ENCODE data around the gene TMEM176A. TPM values are rescaled to one million over a fixed set of nuclear protein-coding genes. Genes with fewer than 3 reads are reported as not detected.

TMEM176A gene
- total and polyA plus RNA-seq, 2 of the 8 experiments (the other 6 are each of a cell fraction or from before 2014, with no cell fraction given), result 1.3 to 1.5 TPM

DNA sequence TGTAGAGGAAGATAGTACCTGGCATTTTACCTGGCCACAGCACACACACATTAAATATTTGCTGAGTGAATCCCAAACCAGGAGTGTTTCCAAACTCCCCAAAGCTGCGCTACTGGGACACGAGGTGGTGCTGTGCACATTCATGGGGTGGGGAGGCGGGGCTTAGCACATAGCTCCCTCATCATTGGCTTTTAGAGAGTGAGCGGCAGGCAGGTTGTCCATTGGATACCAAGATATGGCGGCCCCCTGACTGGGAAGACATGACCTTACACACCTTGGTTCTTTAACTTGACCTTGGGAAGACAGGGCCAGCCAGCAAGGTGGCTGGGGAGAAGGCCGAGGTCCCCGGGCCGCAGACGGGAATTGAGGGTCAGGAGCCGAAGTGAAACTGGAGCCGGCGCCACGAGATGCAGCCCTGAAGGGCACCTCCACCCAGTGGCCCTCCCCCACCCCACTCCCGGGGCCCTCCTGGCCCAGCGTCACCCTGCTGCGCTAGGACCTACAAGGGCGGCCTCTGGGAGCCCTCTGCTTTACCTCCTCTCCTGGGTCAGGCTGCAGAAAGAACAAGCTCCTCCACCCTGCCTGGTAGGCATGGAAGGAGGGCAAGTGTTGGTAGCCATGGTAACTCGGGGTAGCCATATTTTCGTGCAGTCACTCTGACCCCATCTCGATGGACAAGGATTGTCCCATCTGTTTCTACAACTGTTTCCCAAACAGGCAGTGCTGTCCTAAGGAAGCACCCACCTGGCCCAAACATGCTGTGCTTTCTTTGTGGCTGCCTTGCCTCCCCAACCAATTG lies 24.0 kb downstream of the TMEM176A start:
- Histone ChIP-seq H2BK20ac (ENCODE audit: low read length) (no peak overlapping the region), H3K14ac (ENCODE audit: insufficient read length) (no peak overlapping the region), H2BK12ac (ENCODE audit: low read depth, low read length) (no peak overlapping the region), H3K79me1 (ENCODE audit: low read depth, low read length) (no peaks in the 10 kb centered on the region; the same call in 1 of the 2 replicates), H3K23ac (ENCODE audit: insufficient read length) (no peak overlapping the region), H3K9ac (replicated peaks in 1 of 4; ENCODE audit: extremely low read depth in 1 of 4, low read depth in 3 of 4, low read length in 3 of 4) (no peak overlapping the region), H2BK5ac (ENCODE audit: low read depth, low read length) (no peak overlapping the region), H2AK5ac (ENCODE audit: low read depth, low read length) (no peak overlapping the region), H3K36me3 (ENCODE audit: control insufficient read depth in 2 of 4, insufficient read depth in 4 of 4, low read length in 3 of 4) (no peaks in the 10 kb centered on the region), H3K56ac (replicated peaks; ENCODE audit: insufficient read length, low read depth, low read length) (no peak overlapping the region), H3K4me3 (ENCODE audit: extremely low read depth in 1 of 4, insufficient read depth in 2 of 4, low read depth in 3 of 4, low read length in 4 of 4) (no peak overlapping the region), H2BK120ac (replicated peaks; ENCODE audit: low read depth, low read length) (no peak overlapping the region), H3K4me1 (replicated peaks in 1 of 4; ENCODE audit: control insufficient read depth in 3 of 4, insufficient read depth in 4 of 4, low read length in 3 of 4) (peaks cover 0 to 7% (median 0%) of the 10 kb centered on the region in 4 experiments; a peak in 3 of 7 replicates), H4K20me1 (replicated peaks in 1 of 2; ENCODE audit: control insufficient read depth in 1 of 2, insufficient read depth in 2 of 2, low read length in 2 of 2) (no peaks in the 10 kb centered on the region), H3K27me3 (replicated peaks in 1 of 4; ENCODE audit: control insufficient read depth in 3 of 4, extremely low read depth in 1 of 4, insufficient read depth in 3 of 4, low read length in 3 of 4) (no peaks in the 10 kb centered on the region; a peak in 2 of 7 replicates), H4K5ac (ENCODE audit: insufficient read length, low read depth, low read length) (no peak overlapping the region), H2BK15ac (ENCODE audit: low read length) (no peak overlapping the region), H3K18ac (ENCODE audit: extremely low read depth, low read length) (no peak overlapping the region), H3K9me3 (ENCODE audit: insufficient read depth in 2 of 2, low read depth in 1 of 2, low read length in 1 of 2) (no peaks in the 10 kb centered on the region; a peak in 1 of 4 replicates), H2AFZ (ENCODE audit: low read length) (no peak overlapping the region), H3K23me2 (ENCODE audit: low read depth, low read length) (no peaks in the 10 kb centered on the region), H3K27ac (ENCODE audit: low read depth, low read length) (no peak overlapping the region), H4K8ac (ENCODE audit: extremely low read depth, insufficient read depth, low read length) (0 out of 2 replicates have a peak overlapping the region, but pooled peaks have one; percentile 29), H4K91ac (replicated peaks; ENCODE audit: insufficient read length, low read length) (no peak overlapping the region), H3K4me2 (ENCODE audit: insufficient read depth in 1 of 2, low read depth in 2 of 2, low read length in 2 of 2) (no peak overlapping the region), H3K4ac (replicated peaks; ENCODE audit: insufficient read length, low read depth, low read length) (no peak overlapping the region), H3K79me2 (ENCODE audit: control insufficient read depth in 1 of 2, insufficient read depth in 2 of 2, low read length in 2 of 2) (no peaks in the 10 kb centered on the region)
- CTCF ChIA-PET (ENCODE audit: partially characterized antibody), result interaction anchor here (1.2 to 1.9 kb wide), 2 partner anchors 21 to 53 kb away, joined by 3 to 9 read pairs; no protein-coding TSS in a partner anchor
- no peak for DNase-seq (ENCODE audit: low read depth in 1 of 2, low spot score in 2 of 2)
- no peak for FAIRE-seq
- TF ChIP-seq EZH2 (IDR thresholded peaks at IDR 0.05; ENCODE audit: low read depth, low read length, severe bottlenecking) (no peak), SIN3A (conservative IDR thresholded peaks at IDR 0.05 in 1 of 2, IDR thresholded peaks at IDR 0.05 in 1 of 2; ENCODE audit: low read depth in 1 of 2, low read length in 2 of 2) (no peak), CREB1 (IDR thresholded peaks at IDR 0.05) (no peak), SP2 (IDR thresholded peaks at IDR 0.05; ENCODE audit: low read length) (0 out of 2 replicates have a peak, but pooled peaks have one; percentile 14), SP1 (IDR thresholded peaks at IDR 0.05; ENCODE audit: low read depth, low read length) (peak; percentile 74; the same call in 1 of the 2 replicates)
- WGBS, 2 experiments (ENCODE audit: extremely low coverage in 1 of 2, insufficient coverage in 1 of 2, insufficient read length in 1 of 2, insufficient replicate concordance in 2 of 2, low coverage in 1 of 2, low lambda C conversion rate in 2 of 2, missing lambda C conversion rate in 1 of 2), result 91% methylated on average over 17 of the region's 20 CpGs; no CpG with 5 or more reads in 1 of the 2 experiments
- POLR2A ChIA-PET (ENCODE audit: partially characterized antibody), result no interaction called here
